IPS-NIHi11 (cell line): ENCODE data around the gene STAG3.
"Not testable (repeated sequence)": the region's sequence is repeated elsewhere in the genome, so short reads cannot be mapped to it uniquely, and the experiment has no call there.

ENCODE experiments used
- DNase-seq: peaks from one replicate; pipeline ENCODE4 v3.0.0; 2012; ENCODE audit warnings: mixed read lengths, low spot score

The STAG3 gene

DNA sequence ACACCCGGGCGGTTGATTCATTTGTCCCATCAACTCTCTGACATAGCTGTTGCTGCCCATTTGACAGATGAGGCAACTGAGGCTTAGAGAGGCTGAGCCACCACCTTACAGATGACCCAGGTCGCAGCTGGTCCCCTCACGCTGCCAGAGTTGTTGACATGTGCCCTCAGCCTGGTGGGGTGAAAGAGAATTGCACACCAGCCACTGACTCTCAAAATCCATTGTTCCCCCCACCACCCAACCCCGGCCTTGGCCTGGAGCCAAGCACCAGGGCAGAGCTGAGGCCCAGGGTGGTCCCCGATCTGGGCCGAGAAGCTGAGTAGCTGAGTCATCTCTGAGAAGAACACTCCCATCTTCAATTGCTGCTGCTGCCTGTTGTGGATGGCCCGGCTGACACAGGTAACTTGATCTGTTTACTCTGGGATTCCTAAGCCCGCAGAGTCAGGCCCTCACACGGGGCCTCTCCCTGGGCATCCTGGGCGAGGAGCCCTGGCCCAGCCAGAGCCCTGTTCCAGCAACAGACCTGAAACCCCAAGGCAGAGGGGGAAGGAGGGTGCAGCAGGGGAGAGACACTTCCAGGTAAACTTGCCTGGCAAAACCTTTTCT is 69.5 kb downstream of the STAG3 start:
- DNase-seq = peak; percentile 92

DNA sequence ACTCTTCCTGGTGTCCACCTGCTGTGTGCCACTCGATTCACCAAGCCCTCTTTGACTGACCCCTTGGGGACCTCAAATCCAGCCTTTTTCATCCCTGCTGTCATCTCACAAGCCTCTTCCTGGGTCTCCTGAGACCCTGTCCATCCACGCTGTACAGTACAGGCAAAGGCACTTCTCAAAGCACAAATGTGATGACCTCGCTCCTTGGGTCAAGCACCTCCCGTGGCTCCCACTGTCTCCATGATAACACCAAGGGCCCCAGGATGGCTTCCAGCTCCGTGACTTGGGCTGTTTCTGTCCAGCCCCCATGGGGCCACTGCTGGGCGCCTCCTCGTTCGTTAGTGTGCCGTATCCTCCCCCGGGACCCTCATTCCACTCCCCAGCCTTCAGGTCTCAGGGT is 70.8 kb downstream of the STAG3 start:
- no peak for DNase-seq

DNA sequence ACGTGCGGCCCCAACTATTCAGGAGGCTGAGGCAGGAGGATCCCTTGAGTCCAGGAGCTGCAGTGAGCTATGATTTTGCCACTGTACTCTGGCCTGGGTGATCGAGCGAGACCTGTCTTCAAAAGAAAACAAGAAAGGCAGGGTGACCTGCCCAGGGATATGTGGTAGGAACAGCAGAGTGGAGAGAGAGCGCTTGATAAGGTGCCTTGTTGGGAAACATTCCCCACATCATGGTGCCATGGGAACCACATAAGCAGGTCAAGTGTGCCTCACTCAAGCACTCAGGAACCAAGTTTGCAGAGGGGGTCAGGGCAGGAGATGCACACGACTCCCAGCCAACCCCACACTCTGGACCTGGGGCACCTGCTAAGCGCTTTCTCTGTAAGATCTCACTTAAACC is 79.3 kb downstream of the STAG3 start:
- no peak for DNase-seq

DNA sequence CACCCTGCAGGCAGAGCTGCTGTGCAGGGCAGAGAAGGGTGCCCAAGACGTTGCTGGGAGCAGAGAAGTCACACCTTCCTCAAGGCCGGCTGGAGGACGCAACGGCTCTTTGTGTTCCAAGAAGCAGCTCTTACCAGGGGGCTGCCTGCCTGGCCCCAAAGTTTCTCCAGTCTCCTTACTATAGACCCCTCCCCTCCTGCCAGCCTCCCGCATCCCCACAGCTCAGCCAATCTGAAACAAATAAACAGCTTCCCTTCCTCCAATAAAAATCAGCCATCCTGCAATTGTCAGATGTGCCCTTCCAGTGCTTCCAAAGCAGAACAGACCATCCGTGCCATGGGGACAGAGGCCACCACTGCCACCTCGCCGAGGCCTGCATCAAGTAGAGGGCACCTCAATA is 82.3 kb downstream of the STAG3 start:
- not testable (repeated sequence) for DNase-seq

DNA sequence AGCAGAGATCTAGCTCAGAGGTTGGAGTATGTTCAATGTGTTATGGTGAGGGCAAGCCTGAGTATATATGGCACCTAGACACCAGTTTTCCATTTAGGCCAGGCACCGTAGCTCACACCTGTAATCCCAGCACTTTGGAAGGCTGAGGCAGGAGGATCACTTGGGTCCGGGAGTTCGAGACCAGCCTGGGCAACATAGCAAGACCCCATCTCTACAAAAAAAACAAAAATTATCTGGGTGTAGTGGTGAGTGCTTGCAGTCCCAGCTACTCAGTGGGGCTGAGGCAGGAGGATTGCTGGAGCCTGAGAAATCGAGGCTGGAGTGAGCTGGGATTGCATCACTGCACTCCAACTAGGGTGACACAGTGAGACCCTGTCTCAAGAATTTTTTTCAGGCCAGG is 85.2 kb downstream of the STAG3 start:
- not testable (repeated sequence) for DNase-seq
